IPS-NIHi7 (cell line): Measurements from ENCODE around the gene PRKACA.
A peak's percentile ranks its signal among the peaks of the same experiment; 100 is the strongest.

Experiments used
- DNase-seq: peaks from one replicate; pipeline ENCODE4 v3.0.0; 2012; ENCODE audit warnings: mixed read lengths; ENCODE audit errors: extremely low spot score

The PRKACA gene

DNA sequence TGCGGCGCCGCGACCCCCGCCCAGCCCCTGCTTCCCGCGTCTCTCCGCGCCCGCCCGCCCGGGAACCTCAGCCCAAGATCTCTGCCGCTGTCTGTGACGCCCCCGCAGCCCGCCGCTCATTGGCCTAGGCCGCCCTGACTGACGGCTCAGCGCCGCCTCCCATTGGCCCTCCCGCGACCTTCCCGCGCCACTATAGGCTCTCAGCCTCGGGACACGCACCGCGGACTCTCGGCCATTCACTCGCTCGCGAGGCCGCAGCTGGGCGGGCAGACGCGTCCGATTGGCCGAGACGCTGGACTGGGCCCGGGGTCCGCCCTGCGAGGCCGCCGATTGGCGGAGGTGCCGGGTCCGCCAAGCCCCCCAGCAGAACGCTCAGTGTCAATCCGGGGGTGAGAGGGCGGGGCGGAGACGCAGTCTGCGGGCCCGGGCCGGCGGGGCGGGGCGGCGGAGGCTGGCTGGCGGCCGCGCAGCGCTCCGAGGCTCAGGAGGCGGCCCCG, at the start of gene PRKACA:
PRKACA (minus strand) TSS at position 95 of the 497 bp plus-strand sequence. CDS start 215 bp downstream, outside the sequence.
- DNase-seq, result peak; percentile 100

DNA sequence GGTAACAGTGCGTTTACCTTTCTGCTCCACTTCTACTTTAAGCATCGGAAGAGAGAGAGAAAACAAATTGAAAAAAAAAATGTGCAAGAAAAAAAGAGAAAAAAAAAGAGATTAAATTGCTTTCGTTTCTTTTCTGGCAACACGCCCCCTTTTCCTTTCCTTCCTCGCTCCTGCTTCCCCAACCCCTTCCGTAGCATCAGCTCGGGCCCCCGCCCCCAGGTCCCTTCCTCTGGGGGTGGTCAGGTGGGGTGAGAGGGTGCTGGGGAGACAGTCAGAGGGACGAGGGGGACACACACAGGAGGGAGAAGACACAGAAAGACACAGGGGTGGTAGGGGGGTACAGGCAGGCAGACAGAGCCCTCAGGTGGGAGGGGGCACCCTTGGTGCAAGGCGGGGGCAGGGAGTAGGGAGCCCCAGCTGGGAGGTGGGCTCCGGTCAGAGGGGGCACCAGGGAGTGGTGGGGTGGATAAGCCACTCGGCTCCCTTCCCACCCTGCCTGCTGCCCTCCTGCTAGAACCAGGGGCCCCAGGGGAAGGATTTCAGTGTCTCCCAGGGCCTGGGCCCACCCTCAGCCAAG, 49.5 kb upstream of the PRKACA start:
- DNase-seq, result no peak

DNA sequence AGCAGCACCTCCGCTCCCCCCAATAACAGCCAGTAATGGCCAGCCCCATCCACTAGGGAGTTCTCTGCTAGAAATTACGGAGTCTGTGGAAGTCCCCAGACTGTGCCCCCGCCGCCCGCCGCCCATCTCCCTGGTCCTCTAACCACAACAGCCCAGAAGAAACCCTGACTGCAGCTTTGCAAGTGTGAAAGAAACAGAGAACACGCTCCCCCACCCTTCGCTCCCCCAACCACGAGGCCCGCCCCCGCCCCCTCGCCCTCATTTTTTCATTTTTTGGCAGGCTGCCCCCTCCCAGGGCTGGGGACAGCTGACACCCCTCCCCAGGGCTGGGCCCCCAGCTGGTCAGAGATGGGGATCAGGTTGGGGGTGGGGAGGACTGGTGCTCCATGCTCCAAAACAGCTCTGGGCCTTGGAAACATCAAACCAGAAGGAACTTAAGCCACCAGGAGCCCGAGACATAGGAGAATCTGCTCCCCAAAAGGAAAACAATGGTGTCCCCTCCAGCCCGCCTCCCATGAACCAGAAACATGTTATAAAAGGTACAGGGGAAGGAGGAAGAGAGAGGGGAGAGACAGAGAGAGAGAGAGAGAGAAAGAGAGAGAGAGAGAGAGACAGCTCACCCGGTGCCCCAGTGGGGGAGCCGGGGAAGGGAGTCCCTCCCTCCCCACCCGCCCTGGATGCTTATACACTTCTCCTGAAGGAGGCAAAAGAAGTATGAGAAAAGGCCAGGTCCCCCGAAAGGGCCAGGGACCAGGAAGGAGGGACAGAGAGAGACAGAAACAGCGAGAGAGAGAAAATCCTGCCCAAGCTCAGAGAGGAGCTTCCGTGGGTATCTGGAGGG, 48.6 kb upstream of the PRKACA start:
- no peak for DNase-seq

DNA sequence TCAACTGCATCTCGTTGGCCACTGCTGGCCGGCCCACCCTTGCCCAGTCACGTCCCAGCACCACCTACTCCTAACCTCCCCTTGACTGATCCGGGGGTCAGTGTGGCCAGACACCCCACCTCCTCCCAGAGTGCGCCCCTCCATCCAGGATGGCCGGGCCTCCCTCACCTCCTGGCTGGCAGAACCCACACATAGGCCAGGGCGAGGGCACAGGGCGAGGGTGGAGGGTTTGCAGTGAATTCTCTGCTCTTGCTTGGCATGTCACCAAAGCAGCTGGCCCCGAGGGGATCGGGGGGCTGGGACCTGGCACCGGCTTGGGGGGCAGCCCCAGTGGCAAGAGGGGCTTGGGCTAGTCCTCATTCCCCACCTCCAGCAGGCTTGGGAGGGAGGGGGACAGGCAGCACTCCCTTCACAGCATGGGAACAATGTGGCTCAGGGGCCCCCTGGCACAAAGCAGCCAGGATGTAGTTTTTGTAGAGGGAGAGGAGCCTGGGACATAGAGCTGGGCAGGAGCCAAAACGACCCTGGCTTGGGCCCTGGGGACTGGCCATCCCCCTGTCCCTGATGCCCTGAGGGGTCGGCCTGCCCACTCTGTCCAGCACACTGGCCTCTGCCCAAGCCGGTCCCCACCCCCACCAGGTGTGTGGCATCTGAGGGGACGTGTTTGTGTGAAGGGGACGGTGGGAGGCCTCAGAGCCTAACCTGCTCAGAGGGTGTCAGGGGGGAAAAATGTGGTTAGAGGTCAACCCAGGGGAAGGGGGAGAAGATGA, 47.3 kb upstream of the PRKACA start:
- no peak for DNase-seq

DNA sequence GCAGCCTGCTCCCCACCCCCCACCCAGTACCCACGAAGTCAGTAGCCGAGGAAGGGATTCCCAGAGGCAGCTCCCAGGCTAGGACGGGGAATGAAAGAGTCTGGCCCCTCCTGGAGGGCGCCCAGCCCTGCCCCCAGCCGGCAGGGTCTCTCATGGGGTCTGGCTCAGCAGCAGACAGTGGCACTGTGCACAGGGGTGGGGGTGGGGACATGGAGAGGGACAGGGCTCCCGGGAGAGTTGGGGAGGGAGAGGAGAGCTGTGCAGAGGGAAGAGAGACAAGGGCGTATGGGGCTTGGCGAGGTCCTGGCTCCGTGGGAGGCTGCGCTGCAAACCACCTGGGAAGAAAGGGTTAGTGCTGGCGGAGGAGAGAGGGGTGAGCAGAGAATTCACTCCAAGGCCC, 46.5 kb upstream of the PRKACA start:
- DNase-seq, result no peak

DNA sequence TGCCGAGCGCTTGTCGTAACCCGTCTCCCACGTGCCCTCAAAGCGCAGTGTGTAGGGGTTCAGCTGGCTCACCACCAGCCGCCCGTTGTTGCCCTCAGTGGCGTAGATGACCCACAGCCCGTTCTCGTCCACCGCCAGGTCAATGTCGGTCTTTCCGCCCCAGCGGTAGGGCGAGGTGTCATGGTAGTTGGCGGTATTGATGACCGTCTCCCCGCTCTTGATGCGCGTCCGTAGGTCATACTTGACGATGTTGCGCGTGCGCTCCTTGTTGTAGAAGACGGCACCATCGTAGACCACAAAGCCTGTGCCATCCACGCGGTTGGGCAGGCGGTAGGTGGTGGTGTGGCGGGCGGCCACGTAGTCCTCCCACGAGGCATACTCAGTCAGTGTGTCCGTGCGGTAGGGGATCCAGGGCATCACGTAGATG, 45.3 kb upstream of the PRKACA start:
- no peak for DNase-seq

DNA sequence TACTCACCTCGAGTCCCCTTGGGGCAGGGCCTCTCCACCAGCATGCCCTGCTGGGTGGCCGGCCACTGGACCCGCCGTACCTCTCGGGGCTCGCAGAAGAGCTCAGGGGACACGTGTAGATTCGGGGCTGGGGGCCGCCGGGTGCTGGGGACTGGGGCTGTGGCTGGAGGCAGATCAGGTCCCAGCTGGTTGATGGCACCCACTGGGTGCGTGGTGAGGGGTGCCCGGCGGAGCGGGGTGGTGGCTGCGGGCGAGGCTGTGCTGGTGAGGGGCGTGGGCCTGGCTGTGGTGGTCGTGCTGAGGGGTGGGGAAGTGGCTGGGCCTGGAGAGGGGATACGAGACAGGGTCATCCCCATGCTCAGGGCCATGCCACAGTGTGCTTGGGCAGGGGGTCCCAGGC, 43.7 kb upstream of the PRKACA start:
- DNase-seq, result no peak

DNA sequence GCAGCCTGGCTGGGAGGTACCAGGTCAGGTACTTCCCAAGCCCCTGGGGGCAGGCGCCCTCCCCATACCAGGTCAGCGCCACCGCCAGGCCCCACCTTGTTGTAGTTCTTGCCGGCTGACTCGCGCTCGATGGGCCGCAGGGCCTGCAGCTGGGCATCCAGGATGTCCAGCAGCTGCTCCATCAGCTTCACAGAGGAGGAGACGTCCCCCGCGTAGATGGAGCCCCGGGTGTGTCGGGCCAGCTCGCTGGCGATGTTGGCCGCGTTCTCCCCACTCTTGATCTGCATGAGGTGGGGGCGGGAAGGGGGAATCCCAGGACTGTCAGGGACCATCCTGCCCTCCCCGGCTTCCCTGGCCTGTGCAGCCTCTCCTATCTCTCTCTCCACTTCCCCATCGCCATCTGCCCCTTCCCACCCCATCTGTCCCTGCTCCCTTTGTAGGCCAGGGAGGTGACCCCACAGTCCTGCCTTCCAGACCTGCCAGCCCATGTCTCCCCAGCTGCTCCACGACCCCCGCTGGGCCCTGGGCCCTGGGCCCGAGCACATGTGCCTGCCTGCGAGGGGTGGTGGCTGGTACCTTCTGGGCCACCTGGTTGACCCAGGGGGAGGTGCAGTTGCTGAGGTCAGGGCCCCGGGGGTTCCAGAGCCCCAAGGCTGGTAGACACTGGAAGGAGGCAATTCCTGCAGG, 42.6 kb upstream of the PRKACA start:
- no peak for DNase-seq

DNA sequence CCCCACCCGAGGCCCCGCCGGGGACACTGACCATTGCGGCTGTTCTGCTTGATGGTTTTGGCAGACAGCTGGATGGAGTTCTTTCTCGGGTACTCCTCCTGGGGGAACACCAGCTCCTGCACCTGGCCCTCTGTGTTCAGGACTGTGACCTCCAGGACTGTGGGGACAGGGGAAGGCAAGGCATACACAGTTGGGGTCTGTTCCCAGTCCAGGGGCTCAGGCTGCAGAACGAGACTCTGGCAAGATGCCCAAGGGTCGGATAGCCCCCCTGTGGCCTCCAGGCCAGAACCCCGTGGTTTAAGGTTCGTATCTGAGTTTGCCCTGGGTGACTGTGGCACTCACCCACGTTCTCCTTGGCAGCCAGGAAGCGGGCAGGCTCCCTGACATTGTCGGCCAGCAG, 41.5 kb upstream of the PRKACA start:
- no peak for DNase-seq

DNA sequence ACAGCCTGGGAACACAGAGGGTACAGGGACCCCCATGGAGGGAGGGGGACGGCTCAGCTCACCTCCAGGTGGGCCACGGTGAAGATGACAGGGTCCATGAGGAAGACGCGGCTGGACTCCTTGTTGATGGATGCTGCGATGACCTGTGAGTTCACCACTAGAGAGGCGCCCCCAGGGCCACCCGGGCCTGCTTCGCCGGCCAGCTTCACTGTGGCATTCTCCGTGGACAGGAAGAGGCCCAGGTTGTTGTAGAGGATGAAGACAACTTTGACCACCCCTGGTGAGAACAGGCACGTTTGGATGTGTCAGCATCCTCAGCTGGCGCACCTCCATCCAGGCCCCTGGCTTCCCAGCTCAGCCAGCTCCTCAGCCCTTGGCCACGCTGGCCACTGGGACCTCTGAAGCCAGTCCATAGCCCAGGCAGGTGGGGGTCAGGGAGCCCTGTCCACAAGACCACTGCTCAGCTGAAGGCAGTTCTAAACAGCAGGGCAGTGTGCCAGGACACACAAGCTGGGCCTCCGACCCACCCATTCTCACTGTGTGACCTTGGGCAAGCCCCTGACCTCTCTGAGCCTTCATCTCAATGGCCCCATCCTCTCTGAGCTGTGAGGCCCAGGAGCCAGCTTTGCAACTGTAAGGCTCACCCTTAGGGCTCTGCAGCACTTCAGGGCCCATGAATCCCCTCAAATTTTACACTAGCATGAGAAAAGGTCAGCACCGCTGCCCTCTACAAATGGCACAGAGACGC, 40.9 kb upstream of the PRKACA start:
- DNase-seq, result no peak

DNA sequence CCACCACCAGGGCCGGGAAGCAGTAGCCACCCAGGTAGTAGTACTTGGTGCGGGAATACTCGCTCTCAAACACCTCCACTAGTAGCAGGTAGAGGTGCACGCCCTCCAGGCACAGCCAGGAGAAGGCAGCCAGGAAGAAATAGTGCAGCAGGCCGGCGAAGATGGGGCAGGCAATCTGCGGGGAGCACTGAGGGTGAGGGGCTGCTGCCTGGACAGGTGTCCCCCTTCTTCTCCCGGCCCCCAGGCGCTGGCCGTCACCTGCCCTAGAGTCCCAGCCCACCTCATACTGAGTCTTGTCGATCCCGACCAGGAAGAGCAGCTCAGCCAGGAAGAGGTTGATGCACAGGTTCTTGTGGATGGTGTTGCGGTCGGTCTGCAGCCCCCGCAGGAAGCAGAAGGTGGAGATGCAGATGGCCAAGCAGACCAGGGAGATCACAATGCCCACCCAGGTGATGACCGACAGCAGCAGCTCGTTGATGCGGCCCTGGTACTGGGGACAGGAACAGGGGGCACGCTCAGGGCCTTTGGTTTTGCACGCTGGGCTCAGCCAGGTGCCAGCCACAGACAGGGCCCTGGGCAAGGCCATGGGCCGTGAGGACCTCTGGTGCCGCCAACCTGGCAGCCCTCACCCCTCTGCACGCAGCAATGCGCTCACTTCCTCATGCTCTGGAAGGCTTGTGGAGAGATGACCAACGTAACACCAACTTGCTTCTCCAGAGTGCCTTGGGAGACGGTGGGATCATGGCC, 39.6 kb upstream of the PRKACA start:
- DNase-seq, result no peak

DNA sequence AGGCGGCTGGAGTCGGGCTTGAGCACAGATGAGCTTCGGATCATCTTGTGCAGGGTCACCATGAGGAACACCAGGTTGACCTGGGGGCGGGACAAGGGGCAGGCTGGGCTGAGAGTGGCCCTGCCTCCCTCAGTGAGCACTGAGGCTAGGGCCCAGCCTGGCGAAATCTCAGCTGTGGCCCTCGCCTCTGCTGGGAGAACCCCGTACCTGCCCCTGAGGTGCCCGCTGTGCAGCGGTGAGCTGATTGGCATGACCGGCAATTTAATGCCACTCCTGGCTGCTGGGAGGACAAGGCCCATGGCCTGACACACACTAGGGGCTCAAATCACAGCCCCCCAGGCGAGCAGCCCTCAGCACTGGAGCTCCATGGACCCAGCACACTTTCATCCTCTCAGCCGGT, 38.6 kb upstream of the PRKACA start:
- no peak for DNase-seq

DNA sequence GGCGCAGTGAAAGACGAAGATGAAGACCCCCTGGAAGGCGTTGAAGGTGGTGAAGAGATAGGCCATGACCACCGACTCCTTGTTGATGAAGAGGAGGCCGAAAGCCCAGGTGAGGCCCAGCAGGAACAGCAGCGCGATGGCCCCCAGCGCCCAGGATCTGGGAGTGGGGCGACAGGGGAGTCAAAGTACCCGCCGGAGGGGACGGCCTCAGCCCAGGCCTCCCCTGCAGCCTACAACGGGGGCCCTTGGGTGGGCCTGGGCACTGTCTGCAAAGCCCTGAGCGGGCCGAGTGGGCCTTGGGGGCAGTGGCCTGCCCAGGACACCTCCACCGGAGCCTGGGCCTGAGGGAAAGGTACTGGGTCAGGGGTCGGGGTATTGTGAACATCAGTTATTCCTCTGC, 37.8 kb upstream of the PRKACA start:
- no peak for DNase-seq

DNA sequence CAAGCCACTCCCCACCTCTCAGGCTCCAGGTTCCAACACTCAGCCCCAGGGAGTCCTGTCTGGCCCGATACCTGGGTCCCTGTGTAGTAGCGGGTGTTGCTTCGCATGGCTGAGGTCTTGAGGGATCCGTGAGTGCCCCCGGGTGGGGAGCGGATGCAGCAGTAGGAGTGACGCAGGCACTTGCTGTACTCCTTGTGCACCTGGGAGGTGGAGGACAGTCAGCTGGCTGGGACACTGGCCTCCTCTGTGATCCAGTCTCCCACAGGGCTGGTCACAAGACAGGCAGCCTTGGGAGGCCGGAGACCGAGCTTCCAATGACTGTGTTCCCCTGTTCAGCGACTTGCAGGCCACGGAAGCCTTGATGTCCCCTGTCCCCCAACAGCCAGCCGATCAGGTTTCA, 35.2 kb upstream of the PRKACA start:
- DNase-seq, result no peak

DNA sequence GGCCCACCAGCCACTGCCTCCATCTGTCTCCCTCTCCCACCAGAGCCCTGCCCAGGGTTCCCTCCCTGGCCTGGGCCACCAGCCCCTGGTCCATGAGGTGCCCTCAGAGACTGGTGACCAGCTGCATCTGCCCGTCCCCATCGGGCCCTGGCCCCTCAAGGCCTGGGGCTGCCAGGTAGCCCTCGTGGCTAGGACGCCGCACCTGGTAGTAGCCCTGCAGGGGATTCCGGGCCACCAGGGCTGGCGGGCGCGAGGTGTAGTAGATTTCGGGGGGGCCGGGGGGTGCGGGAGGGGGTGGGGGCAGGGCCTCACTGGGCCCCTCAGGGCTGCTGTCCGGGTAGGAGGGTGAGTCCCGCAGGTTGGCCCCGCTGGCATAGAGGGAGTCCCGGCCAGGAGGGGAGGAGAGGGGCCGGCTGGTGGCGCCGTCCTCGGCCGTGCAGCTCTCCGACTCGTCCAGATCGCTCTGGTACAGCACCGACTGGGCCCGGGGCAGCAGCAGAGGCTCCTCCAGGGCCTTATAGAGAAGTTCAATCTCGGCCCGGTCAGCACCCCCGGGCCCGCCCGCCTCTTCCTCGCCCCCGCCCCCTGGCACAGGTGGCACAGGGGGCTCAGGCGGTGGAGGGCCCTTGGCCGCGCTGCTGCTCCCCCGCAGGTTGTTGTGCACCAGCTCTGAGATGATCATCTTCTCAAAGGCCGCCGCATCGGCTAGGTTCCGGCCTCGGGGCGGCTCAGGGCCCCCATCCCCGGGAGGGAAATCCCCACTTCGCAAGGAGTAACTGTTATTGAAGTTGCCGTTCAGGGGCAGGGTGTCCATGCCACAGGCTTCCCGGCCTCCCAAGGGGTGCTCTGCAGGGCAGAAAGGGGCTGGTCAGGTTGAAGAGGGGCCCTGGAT, 33.5 kb upstream of the PRKACA start:
- no peak for DNase-seq

DNA sequence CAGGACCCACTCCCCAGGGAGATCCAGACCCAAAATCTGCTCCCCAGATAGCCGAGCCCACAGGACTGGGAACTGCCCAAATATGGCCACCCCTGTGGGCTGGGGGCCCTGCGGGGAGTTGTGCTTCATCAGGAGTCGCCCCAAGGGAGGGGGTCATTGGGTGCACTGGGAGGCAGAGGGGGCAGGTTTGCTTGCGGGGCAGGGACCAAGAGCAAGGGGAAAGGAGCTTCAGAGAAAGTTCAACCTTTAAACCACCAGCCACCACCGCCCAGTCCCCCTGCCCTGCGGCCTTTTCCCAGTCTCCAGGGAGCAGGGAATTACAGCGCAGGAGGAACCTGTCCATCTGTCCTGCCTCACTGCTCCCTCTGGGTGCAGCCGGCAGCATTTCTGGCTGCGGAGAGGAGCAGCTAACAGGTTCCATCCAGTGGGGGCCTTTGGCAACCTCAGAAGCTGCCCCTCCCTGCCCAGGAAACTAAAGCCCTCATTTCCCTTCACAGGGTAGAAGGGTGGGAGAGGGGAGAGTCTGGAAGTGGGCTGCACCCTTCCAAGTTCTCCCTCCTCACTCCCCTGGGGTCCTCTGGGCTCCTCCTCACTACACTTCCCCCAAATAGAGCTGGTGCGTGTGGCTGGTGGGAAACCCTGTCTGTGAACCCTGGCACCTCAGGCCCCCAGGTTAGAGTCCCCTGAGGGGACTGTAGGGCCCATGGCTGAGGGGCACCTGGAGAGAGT, 32.6 kb upstream of the PRKACA start:
- DNase-seq, result no peak

DNA sequence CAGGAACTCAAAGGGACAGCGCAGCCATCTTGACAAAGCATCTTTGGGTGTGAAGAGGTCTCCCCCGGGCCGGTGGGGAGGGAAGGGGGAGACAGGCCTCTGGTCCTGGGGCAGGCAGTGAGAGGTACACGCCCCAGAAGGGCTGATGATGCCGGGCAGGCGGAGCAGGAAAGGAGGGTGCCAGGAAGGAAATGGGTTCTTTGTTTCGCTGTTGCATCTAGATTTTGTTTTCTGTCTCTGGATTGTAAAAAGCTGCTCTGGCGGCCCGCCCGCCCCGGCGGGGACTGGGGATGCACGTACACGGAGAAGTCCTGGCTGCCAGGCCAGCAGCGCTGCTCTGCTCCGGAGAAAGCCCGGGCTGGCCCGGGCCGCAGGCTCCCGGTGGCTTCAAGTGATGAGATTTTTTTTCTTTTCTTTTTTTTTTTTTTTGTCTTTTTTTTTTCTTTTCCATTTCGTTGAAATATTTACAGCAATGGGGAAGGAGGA, 32.0 kb upstream of the PRKACA start:
- DNase-seq, result no peak

DNA sequence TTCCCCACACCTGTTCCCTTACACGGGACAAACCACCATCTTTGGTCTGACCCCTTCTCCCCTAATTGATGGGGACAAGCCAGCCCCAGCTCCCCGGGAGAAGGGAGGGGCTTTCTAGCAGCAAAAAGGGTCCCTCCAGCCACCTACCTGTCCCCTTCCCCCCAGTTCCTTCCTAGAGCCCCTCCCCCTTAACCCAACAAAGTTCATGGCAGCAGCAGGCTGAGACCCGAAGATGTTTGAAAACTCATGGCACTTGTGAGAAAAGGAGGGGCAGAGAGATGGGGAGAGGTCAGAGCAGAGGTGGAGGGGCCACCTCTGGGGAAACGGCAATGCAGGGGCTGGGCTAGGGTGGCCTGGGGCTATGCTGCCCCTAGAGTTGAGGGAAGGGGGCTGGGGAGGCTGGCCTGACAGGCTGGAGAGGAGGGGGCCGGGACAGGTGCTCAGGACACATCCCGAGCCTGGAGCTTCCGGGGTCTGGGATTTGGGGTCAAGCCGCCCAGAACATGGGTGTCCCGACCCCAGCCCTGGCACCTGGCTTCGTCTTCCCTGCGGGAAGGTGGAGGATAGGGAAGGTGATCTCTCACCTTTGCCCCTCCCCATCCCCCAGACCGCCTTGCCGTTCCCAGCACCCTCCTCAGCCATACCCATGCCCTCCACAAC, 31.3 kb upstream of the PRKACA start:
- no peak for DNase-seq
